Osteoblast (primary cell): ENCODE measurements around the gene ACACA. TPM values are rescaled to one million over a fixed set of nuclear protein-coding genes. Genes with fewer than 3 reads are reported as not detected.

Experiments used
- DNase-seq: peaks from one replicate; pipeline ENCODE4 v3.0.0; 2011; ENCODE audit warnings: low spot score, mixed read lengths; ENCODE audit not compliant: insufficient read length; ENCODE audit errors: missing footprints
- H2AFZ ChIP-seq: 2 replicates; pipeline ENCODE4 v1.6.0; 2011; ENCODE audit warnings: mild to moderate bottlenecking, low read length
- H3K27ac ChIP-seq: 2 replicates; pipeline ENCODE4 v1.5.1; 2011; ENCODE audit warnings: mild to moderate bottlenecking, low read depth, low read length, moderate library complexity
- H3K27me3 ChIP-seq: 2 replicates; pipeline ENCODE4 v1.6.0; 2012; ENCODE audit warnings: mild to moderate bottlenecking, control low read depth, inconsistent platforms, low read length, moderate library complexity; ENCODE audit not compliant: insufficient read depth
- H3K36me3 ChIP-seq: 2 replicates; pipeline ENCODE4 v1.5.1; 2011; ENCODE audit warnings: mild to moderate bottlenecking, low read length, control low read depth, moderate library complexity; ENCODE audit not compliant: insufficient read depth
- H3K4me1 ChIP-seq: 2 replicates; pipeline ENCODE4 v1.5.1; 2011; ENCODE audit warnings: mild to moderate bottlenecking, low read length, control low read depth, moderate library complexity; ENCODE audit not compliant: insufficient read depth
- H3K4me2 ChIP-seq: 2 replicates; pipeline ENCODE4 v1.6.0; 2011; ENCODE audit warnings: mild to moderate bottlenecking, low read length; ENCODE audit not compliant: insufficient read depth
- H3K4me3 ChIP-seq: fragments of 200-600 bp; sonication (generic); 3 replicates; pipeline ENCODE4 v1.5.1; 2012; ENCODE audit warnings: mild to moderate bottlenecking, low read length, inconsistent platforms; ENCODE audit not compliant: insufficient read depth
- H3K79me2 ChIP-seq: 2 replicates; pipeline ENCODE4 v1.6.0; 2012; ENCODE audit warnings: mild to moderate bottlenecking, low read length, control low read depth, inconsistent platforms; ENCODE audit not compliant: insufficient read depth
- H3K9me3 ChIP-seq: 2 replicates; pipeline ENCODE4 v1.5.1; 2011; ENCODE audit warnings: low read depth, low read length, control low read depth
- H4K20me1 ChIP-seq: 2 replicates; pipeline ENCODE4 v1.6.0; 2012; ENCODE audit warnings: mild to moderate bottlenecking, low read length, control low read depth; ENCODE audit not compliant: insufficient read depth
- total RNA-seq: library from RNA; depleted of rRNA; stranded (reverse); fragments of >200 nt; gene quantifications from 2 replicates; pipeline ENCODE4 v1.2.3, GENCODE V29; 2012
- TF ChIP-seq, protein P1 (sequence below): IDR thresholded peaks from 2 replicates; pipeline ENCODE4 v1.5.1; 2011; ENCODE audit warnings: mild to moderate bottlenecking, low read depth, low read length, moderate library complexity; ENCODE audit errors: extremely low read depth

ACACA gene
- total RNA-seq, 1 donor = 78.9 TPM

DNA sequence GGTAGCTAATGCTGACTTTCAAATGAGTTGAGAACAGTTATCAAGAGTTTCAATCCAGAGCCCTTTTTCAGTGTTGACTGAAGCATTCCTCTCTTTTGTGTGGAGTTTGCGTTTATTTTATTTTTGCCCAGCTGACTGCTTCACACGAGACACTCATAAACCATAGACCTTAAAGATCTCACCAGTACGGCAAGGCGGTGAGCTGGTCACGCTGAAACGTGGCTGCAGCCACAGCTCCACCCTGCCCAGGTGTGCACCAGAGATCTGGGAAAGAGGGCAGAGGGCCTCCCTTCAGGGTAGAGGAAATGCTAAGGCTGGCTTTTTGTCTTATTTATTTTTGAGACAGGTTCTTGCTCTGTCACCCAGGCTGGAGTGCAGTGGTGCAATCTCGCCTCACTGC is 345.7 kb downstream of the ACACA start:
- H3K27ac ChIP-seq = no peak overlapping the region
- H3K9me3 ChIP-seq = no peaks in the 10 kb centered on the region
- H4K20me1 ChIP-seq = no peaks in the 10 kb centered on the region
- no peak overlapping the region for H3K4me2 ChIP-seq
- H3K79me2 ChIP-seq = no peaks in the 10 kb centered on the region
- no peak for DNase-seq
- TF ChIP-seq, protein P1, sequence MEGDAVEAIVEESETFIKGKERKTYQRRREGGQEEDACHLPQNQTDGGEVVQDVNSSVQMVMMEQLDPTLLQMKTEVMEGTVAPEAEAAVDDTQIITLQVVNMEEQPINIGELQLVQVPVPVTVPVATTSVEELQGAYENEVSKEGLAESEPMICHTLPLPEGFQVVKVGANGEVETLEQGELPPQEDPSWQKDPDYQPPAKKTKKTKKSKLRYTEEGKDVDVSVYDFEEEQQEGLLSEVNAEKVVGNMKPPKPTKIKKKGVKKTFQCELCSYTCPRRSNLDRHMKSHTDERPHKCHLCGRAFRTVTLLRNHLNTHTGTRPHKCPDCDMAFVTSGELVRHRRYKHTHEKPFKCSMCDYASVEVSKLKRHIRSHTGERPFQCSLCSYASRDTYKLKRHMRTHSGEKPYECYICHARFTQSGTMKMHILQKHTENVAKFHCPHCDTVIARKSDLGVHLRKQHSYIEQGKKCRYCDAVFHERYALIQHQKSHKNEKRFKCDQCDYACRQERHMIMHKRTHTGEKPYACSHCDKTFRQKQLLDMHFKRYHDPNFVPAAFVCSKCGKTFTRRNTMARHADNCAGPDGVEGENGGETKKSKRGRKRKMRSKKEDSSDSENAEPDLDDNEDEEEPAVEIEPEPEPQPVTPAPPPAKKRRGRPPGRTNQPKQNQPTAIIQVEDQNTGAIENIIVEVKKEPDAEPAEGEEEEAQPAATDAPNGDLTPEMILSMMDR = no peak
- no peaks in the 10 kb centered on the region for H3K4me1 ChIP-seq
- peaks cover 25% of the 10 kb centered on the region for H3K27me3 ChIP-seq
- H2AFZ ChIP-seq = no peak overlapping the region
- no peak overlapping the region for H3K4me3 ChIP-seq
- peaks cover 12% of the 10 kb centered on the region for H3K36me3 ChIP-seq

- Histone ChIP-seq H4K20me1 (no peaks in the 10 kb centered on the region), H3K27me3 (peaks cover 18% of the 10 kb centered on the region), H3K27ac (no peak overlapping the region), H3K9me3 (no peaks in the 10 kb centered on the region), H3K4me2 (no peak overlapping the region), H2AFZ (no peak overlapping the region), H3K79me2 (no peaks in the 10 kb centered on the region), H3K4me3 (no peak overlapping the region), H3K4me1 (no peaks in the 10 kb centered on the region), H3K36me3 (peaks cover 12% of the 10 kb centered on the region)
- no peak for DNase-seq
- TF ChIP-seq, protein P1 = no peak
Observed at GRCh38 chr17:37060094-37060493, 346.5 kb downstream of the ACACA start.

DNA sequence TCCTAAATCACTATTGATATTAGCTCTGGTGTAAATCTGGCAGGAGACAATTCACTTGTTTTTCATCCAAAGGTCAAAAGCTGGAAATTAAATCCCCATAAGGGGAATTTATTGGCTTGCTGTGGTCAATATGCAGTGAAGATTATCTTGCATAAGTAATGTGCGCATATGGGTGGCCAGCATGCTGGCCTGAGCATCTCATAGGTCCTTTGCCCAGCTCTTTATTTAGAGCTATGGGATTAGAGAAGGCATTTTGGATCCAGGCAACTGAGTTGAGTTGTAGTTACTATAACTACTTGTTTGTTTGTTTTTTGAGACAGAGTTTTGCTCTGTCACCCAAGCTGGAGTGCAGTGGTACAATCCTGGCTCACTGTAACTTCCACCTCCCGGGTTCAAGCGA is 347.1 kb downstream of the ACACA start:
- Histone ChIP-seq H4K20me1 (no peaks in the 10 kb centered on the region), H3K36me3 (peaks cover 12% of the 10 kb centered on the region), H3K4me1 (no peaks in the 10 kb centered on the region), H3K9me3 (no peaks in the 10 kb centered on the region), H3K4me3 (no peak overlapping the region), H2AFZ (no peak overlapping the region), H3K4me2 (no peak overlapping the region), H3K27me3 (peaks cover 12% of the 10 kb centered on the region), H3K27ac (no peak overlapping the region), H3K79me2 (no peaks in the 10 kb centered on the region)
- TF ChIP-seq, protein P1 = no peak
- no peak for DNase-seq

DNA sequence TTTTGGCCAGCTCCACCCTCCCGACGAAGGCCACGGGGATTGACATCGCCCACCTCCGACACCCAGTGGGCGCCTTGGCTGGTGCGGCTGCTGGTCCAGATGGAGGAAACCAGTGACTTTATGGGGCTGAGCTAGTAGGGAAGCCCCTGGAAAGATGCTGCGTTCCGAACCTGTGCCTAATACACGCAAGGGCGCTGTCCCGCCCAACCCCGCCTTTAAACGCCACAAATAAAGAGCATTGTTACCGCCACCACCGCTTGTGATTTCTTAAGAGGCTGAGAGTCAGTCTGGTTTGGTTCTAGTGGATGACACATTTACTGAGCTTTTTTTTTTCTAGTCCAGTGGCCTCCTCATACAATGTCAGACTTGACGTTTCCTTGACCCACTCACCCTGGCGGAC is 350.0 kb downstream of the ACACA start:
- no peak overlapping the region for H2AFZ ChIP-seq
- peaks cover 3% of the 10 kb centered on the region for H3K27me3 ChIP-seq

More for the DNA sequence above, 350.0 kb downstream of the ACACA start:
- DNase-seq = no peak
- H3K4me3 ChIP-seq = no peak overlapping the region
- H3K4me2 ChIP-seq = no peak overlapping the region
- H3K9me3 ChIP-seq = no peaks in the 10 kb centered on the region
- H4K20me1 ChIP-seq = no peaks in the 10 kb centered on the region
- H3K27ac ChIP-seq = no peak overlapping the region
- peaks cover 12% of the 10 kb centered on the region for H3K36me3 ChIP-seq
- no peaks in the 10 kb centered on the region for H3K79me2 ChIP-seq
- TF ChIP-seq, protein P1 = no peak
- no peaks in the 10 kb centered on the region for H3K4me1 ChIP-seq
